ENCODE measurements around the gene MGARP. TPM values are rescaled to one million over a fixed set of nuclear protein-coding genes. Genes with fewer than 3 reads are reported as not detected.
A peak's percentile ranks its signal among the peaks of the same experiment; 100 is the strongest.

MGARP gene
- polyA plus RNA-seq, 1 donor from 2014 or later = 1.3 TPM

DNA sequence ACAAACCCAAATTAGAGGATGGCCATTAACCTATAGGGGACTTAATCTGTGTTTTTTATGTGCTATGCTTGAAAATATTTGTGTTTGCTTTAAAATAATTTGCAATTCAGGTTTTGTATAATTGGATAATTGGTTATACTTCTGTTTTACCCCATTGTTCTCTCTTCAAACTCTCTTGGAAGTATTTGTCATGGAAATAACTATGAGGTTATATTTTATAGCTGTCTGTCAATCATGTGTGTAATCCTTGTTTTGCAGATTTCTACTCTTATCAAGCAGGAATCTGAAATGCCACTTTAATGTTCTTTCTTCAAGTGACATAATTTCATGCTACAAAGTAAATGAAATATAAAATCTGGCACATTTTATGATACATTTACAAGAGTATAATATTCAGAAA, 37.6 kb upstream of the MGARP start:
- no peaks in the 10 kb centered on the region for H4K20me1 ChIP-seq (ENCODE audit: insufficient read depth)
- H3F3A ChIP-seq (ENCODE audit: insufficient read depth, low read length, poor library complexity, severe bottlenecking) = no peaks in the 10 kb centered on the region
- no peaks in the 10 kb centered on the region for H3K27me3 ChIP-seq (ENCODE audit: insufficient read depth, low read depth, low read length)
- no peaks in the 10 kb centered on the region for H3K9me3 ChIP-seq (ENCODE audit: low read length)
- H3K27ac ChIP-seq (ENCODE audit: low read length) = no peak overlapping the region
- no peaks in the 10 kb centered on the region for H3K9me2 ChIP-seq (ENCODE audit: insufficient read depth, low read length)
- H2AFZ ChIP-seq (ENCODE audit: low read depth, low read length) = no peak overlapping the region
- TF ChIP-seq EZH2 (IDR thresholded peaks at IDR 0.05; ENCODE audit: borderline replicate concordance, insufficient read depth, low read length, poor library complexity, severe bottlenecking) (no peak), EP300 (conservative IDR thresholded peaks at IDR 0.05; ENCODE audit: poor library complexity, severe bottlenecking) (peak; percentile 19)
- no peaks in the 10 kb centered on the region for H3K36me3 ChIP-seq (ENCODE audit: insufficient read depth, low read length)
- no peak overlapping the region for H3K9ac ChIP-seq (ENCODE audit: low read length)
- peaks cover 82% of the 10 kb centered on the region for H3K79me2 ChIP-seq (replicated peaks; ENCODE audit: insufficient read depth, low read length)
- H3K4me2 ChIP-seq (ENCODE audit: low read length) = no peak overlapping the region
- H3K4me3 ChIP-seq (ENCODE audit: low read length) = no peak overlapping the region

DNA sequence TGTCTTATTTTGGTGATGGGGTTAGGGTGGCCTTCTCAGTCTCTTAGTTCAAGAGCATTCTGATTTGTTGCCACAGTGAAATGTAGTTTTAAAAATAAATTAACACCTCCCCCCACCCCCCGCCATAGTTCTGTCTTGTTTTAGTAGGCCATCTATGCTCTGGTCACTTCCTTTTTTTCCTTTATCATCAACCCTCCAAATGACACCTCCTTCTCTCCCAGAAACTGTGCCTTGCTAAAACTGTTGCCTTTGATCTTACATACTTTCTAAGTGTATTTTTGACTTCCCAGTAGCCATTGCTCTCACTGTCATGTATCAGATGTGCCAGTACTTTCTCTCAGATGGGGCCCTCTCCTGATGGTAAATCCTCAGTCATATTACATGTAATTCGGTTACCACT, 36.7 kb upstream of the MGARP start:
- no peaks in the 10 kb centered on the region for H3K9me2 ChIP-seq (ENCODE audit: insufficient read depth, low read length)
- H3K27me3 ChIP-seq (ENCODE audit: insufficient read depth, low read depth, low read length) = no peaks in the 10 kb centered on the region
- no peak overlapping the region for H3K4me2 ChIP-seq (ENCODE audit: low read length)
- no peaks in the 10 kb centered on the region for H3K36me3 ChIP-seq (ENCODE audit: insufficient read depth, low read length)
- H3K27ac ChIP-seq (ENCODE audit: low read length) = no peak overlapping the region
- no peak overlapping the region for H3K4me3 ChIP-seq (ENCODE audit: low read length)
- H3K9ac ChIP-seq (ENCODE audit: low read length) = no peak overlapping the region
- TF ChIP-seq, protein P1, sequence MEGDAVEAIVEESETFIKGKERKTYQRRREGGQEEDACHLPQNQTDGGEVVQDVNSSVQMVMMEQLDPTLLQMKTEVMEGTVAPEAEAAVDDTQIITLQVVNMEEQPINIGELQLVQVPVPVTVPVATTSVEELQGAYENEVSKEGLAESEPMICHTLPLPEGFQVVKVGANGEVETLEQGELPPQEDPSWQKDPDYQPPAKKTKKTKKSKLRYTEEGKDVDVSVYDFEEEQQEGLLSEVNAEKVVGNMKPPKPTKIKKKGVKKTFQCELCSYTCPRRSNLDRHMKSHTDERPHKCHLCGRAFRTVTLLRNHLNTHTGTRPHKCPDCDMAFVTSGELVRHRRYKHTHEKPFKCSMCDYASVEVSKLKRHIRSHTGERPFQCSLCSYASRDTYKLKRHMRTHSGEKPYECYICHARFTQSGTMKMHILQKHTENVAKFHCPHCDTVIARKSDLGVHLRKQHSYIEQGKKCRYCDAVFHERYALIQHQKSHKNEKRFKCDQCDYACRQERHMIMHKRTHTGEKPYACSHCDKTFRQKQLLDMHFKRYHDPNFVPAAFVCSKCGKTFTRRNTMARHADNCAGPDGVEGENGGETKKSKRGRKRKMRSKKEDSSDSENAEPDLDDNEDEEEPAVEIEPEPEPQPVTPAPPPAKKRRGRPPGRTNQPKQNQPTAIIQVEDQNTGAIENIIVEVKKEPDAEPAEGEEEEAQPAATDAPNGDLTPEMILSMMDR (IDR thresholded peaks at IDR 0.05; ENCODE audit: poor library complexity, severe bottlenecking) = no peak
- TF ChIP-seq TAF1 (IDR thresholded peaks at IDR 0.05; ENCODE audit: low read depth) (no peak), RAD21 (conservative IDR thresholded peaks at IDR 0.05) (no peak), POLR2AphosphoS5 (IDR thresholded peaks at IDR 0.05) (no peak), EP300 (conservative IDR thresholded peaks at IDR 0.05; ENCODE audit: poor library complexity, severe bottlenecking) (no peak), EZH2 (IDR thresholded peaks at IDR 0.05; ENCODE audit: borderline replicate concordance, insufficient read depth, low read length, poor library complexity, severe bottlenecking) (no peak), MXI1 (conservative IDR thresholded peaks at IDR 0.05; ENCODE audit: poor library complexity, severe bottlenecking) (no peak), SMC3 (conservative IDR thresholded peaks at IDR 0.05; ENCODE audit: poor library complexity) (no peak)
- TF ChIP-seq, protein P2, sequence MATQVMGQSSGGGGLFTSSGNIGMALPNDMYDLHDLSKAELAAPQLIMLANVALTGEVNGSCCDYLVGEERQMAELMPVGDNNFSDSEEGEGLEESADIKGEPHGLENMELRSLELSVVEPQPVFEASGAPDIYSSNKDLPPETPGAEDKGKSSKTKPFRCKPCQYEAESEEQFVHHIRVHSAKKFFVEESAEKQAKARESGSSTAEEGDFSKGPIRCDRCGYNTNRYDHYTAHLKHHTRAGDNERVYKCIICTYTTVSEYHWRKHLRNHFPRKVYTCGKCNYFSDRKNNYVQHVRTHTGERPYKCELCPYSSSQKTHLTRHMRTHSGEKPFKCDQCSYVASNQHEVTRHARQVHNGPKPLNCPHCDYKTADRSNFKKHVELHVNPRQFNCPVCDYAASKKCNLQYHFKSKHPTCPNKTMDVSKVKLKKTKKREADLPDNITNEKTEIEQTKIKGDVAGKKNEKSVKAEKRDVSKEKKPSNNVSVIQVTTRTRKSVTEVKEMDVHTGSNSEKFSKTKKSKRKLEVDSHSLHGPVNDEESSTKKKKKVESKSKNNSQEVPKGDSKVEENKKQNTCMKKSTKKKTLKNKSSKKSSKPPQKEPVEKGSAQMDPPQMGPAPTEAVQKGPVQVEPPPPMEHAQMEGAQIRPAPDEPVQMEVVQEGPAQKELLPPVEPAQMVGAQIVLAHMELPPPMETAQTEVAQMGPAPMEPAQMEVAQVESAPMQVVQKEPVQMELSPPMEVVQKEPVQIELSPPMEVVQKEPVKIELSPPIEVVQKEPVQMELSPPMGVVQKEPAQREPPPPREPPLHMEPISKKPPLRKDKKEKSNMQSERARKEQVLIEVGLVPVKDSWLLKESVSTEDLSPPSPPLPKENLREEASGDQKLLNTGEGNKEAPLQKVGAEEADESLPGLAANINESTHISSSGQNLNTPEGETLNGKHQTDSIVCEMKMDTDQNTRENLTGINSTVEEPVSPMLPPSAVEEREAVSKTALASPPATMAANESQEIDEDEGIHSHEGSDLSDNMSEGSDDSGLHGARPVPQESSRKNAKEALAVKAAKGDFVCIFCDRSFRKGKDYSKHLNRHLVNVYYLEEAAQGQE (IDR thresholded peaks at IDR 0.05; ENCODE audit: borderline replicate concordance) = no peak
- H3K79me2 ChIP-seq (replicated peaks; ENCODE audit: insufficient read depth, low read length) = peaks cover 83% of the 10 kb centered on the region
- H3K9me3 ChIP-seq (ENCODE audit: low read length) = no peaks in the 10 kb centered on the region
- peaks cover 3% of the 10 kb centered on the region for H4K20me1 ChIP-seq (ENCODE audit: insufficient read depth)
- H2AFZ ChIP-seq (ENCODE audit: low read depth, low read length) = no peak overlapping the region
- H3F3A ChIP-seq (ENCODE audit: insufficient read depth, low read length, poor library complexity, severe bottlenecking) = no peaks in the 10 kb centered on the region
